Skeletal muscle cell (primary cell): ENCODE data around the gene PIGZ.
A peak's percentile ranks its signal among the peaks of the same experiment; 100 is the strongest.

ENCODE experiments used
- DNase-seq: peaks from one replicate; pipeline ENCODE4 v3.0.0-alpha.2; 2010; ENCODE audit warnings: low read depth
- H3K4me3 ChIP-seq: 2 replicates; pipeline ENCODE4 v1.5.1; 2011; ENCODE audit warnings: low read depth, mild to moderate bottlenecking, control low read depth, low read length, moderate library complexity

The PIGZ gene, protein sequence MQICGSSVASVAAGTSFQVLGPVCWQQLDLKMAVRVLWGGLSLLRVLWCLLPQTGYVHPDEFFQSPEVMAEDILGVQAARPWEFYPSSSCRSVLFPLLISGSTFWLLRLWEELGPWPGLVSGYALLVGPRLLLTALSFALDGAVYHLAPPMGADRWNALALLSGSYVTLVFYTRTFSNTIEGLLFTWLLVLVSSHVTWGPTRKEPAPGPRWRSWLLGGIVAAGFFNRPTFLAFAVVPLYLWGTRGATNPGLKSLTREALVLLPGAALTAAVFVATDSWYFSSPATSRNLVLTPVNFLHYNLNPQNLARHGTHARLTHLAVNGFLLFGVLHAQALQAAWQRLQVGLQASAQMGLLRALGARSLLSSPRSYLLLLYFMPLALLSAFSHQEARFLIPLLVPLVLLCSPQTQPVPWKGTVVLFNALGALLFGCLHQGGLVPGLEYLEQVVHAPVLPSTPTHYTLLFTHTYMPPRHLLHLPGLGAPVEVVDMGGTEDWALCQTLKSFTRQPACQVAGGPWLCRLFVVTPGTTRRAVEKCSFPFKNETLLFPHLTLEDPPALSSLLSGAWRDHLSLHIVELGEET

DNA sequence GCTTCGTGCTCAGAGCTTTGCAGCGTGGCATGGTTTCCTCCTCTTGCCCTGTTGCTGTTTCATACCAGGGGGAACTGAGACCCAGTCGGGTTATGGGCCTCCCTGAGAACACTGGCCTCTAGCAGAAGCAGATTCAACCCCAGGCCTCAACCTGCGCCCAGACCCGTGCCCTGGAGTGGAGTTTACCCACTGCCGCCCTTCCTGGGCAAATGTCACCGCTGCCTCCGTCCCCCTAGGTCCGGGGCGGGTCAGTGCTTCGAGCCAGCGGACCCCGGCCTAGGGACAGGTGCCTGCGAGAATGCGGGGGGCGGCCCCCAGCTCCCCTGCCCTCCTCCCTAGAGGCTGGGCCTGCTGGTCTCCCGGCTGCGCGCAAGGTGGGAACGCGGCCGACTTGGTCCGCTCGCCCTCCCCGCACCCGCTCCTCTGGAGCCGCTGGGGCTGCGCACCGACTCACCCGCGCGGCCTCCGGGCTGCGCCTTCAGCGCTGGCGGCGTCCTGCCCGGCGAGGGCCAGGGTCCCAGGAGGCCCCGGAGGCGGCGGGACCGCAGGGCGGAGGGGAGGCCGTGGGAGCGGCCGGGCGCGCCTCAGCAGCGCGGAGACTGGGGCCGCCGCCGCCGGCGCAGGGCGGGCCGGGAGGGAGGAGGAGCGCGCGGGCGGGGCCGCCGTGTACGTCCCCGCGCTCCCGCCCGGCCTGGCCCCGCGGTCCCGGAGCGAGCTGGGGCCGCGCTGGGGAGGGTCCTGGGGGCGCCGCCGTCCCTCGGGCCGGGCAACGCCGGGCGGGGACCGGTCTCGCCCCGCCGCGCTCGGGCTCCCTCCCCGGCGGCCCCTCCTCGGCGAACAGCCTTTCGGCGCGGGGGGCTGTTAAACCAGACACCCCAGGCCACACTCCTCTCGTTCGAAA, at the start of gene PIGZ:
Gene PIGZ, minus strand, starts transcription at position 601 of the 901 bp plus-strand sequence. CDS start 16,802 bp downstream, outside the sequence.
- peak within 1 kb of the TSS; percentile 69 for H3K4me3 ChIP-seq
- DNase-seq, result no peak

DNA sequence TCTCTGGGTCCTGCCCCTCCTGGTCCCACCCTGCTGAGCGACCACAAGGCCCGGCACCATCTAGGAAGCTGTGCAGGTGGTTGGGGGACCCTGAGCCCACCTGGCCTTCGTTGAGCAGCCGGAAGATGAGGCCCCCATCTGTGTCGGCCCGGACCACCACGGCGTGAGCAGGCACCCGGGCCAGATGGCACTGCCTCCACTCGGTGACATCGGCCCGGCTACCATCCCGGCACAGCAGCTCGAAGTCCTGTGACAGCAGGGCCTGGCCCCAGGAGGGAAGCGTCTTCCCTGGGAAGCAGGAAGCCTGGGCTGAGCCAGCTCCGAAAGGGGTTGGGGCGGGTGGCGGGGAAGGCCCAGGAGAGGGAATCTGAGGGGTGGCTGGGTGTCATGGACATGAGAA, 48.4 kb upstream of the PIGZ start:
- DNase-seq, result no peak
- H3K4me3 ChIP-seq, result no peak overlapping the region

DNA sequence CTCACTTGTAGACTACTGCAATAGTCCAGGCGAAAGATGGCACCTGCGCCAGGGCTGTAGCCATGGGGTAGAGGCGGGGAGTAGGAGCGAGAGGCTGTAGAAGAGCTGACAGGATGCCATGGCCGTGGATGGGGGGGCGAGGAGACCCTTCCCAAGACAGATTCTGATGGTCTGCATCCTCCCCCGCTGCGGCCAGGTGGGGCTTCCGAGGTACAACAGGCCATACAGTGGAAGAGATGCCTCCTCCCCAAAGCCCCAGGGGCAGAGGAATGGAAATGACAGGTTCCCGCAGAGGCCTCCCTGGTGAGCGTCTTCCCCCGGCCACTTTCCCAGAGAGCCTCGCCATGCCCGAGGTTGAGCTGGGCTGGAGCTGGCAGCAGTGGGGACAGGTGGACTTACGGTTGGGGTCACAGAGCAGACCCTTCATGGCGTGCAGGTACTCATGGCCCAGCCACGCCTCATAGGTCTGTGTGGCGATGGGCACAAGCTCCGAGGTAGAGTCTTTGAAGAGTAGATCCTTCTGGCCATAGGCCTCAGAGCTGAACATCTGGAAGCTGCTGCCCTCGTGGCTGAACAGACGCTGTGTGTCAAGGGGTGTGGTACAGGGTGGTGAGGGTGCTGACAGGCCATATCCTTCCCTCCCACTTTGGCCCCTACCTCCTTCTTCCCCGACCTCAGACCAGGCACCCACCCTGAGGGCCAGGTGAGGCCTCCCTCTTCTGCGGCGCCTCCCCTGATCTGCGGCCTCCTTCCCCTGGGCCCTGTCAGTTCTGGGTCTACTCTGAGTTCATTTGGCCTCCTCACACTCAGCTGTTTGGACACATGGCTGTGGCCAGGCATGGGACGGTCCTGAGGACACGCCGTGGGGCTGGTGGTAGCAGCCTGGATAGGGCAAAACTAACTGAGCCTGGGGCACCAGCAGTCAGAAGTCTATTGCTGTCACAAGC, 47.4 kb upstream of the PIGZ start:
- no peak overlapping the region for H3K4me3 ChIP-seq
- DNase-seq, result no peak

DNA sequence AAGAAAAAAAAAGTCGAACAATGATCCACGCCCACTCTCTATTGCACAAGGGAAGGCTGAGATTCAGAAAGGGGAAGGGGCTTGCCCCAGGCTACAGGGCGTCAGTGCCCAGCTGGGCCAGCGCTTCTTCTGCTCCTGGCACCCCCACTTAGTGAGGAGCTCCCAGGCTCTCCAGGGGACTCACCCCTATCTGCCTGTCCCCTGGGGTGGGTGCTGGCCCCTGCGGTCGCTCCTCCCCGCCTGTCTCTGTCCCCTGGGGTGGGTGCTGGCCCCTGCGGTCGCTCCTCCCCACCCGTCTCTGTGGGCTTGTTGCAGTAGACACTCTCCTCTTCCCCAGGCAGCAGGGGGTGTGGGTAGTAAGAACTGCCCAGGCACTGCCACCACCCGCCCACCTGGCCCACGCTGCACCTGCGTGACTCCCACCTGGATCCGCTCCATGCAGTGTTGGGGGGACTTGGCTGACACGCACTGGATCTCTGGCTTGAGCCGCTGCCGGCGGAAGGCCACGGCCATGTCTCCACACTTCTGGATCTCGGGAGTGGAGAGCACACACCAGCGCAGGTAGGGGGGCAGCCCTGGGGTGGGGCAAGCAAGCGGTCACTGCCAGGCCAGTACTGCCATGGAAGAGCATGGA, 46.4 kb upstream of the PIGZ start:
- H3K4me3 ChIP-seq, result no peak overlapping the region
- DNase-seq, result no peak

DNA sequence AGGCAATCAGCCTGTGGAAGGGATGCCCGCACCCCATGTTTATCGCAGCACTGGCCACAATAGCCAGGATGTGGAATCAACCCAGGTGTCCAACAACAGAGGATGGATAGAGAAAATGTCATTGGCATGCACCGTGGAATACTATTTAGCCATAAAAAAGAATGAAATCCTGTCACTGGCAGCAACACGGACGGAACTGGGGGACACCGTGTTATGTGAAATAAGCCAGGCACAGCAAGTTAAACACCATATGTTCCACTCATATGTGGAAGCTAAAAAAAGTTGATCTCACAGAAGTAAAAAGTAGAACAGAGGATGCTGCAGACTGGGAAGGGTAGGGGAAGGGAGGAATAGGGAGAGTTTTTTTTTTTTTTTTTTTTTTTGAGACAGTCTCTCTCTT, 45.4 kb upstream of the PIGZ start:
- no peak for DNase-seq
- H3K4me3 ChIP-seq, result no peak overlapping the region

DNA sequence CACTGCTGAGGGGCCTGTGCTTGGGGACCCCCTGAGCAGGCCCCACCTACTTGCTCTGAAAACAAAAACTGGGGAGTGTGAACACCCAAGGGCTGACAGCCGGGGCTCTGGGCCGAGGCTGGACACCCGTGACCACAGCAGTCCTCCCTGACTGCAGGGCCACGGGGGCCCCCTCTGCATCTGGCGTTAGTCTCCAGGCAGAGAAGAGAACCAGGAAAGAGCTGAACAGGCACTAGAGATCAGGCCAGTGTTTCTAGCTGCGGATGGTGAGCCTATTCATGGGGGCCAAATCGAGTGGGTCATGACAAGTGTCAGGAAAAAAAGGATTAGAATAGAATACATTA, 43.9 kb upstream of the PIGZ start:
- DNase-seq, result no peak
- H3K4me3 ChIP-seq, result no peak overlapping the region

DNA sequence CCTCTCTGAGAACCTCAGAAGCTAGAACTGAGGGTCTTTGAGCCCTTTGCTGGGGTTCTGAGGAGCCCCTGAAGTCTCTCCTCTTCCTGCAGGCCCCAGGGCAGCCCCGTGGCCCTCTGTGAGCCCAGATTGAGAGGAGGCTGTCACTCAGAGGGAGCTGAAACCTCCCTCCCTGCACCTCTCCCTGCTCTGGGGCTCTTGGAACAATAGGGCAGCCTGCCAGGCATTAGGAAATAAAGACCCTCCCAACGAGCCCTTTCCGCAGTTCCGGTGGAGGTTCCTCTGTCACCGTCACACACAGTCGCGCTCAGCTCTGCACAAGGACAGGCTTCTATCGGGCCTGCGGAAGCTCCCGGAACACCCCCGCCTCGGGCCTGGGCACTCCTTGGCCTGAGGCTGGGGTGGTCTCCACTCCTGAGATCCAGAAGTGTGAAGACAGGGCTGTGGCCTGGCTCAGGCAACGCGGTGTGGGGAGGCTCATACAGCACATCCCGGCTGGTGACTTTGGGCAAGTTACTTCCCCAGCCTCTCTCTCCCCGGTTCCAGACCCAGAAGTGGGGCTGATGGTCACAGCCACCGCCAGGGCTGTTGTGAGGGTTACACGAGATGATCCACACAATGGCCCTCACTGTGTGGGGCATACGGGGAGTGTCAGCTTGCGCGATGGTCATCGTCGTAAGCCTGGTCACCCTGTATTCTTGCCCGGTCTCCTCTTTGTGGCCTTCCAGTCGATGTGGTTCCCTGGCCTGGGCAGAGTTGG, 43.3 kb upstream of the PIGZ start:
- DNase-seq, result no peak
- no peak overlapping the region for H3K4me3 ChIP-seq

DNA sequence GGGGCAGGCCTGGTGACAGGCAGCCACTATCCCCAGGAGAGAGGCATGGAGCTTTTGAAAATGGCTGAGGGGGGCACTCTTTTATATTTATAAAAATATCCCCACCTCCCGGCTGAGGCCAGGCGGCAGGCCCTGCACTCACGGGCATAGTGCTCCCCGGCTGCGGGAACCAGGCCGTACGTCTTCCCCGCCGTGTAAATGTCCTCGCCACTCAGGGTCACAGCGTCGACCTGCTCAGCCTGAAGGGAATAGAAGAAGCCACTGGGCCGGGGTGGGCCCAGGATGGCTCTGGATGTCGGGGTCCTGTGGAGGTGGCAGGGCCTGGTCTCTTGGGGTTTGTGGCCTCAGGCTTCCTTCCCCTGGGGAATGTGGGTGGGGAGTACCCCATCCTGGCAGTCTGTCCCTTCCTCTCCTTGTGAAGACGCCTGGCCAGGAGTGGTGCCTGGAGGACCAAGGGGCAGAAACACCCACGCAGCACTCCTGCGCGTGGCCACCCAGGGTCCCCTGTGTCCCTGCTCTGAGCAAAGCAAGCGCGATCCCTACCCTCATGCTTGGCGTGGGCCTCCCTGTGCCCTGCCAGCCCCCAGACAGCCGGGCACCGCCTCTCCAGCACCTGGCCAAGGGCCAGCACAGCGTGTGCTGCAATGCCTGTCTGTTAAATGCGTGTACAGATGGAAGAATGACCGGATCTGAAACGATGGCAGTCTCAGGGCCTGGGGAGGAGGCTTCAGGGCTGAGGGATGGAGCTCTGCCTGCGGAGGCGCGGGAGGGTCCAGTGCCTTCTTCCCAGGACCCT, 42.1 kb upstream of the PIGZ start:
- H3K4me3 ChIP-seq, result no peak overlapping the region
- no peak for DNase-seq

DNA sequence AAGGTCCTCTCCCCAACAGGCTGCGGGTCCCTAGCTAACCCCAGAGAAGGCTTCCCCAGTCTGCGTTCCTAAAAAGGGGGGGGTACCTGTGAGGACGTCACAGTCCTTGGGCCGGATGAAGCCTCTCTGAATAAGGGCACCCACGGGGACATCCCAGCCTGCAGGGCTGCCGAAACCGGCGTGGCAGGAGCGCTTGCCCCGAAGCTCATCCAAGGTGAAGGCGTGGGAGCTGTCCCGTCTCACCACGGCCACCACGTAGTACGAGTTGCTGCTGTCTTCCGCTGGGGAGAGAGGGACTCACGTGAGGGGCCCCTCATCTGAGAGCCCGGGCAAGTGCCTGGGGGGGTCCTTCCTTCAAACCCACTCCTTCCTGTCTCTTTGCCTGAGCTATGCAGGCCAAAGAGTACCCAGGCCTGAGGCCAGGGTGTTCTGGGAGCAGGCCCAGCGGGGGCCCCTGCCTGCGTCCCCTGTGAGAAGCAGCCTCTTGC, 40.9 kb upstream of the PIGZ start:
- no peak overlapping the region for H3K4me3 ChIP-seq
- DNase-seq, result no peak

DNA sequence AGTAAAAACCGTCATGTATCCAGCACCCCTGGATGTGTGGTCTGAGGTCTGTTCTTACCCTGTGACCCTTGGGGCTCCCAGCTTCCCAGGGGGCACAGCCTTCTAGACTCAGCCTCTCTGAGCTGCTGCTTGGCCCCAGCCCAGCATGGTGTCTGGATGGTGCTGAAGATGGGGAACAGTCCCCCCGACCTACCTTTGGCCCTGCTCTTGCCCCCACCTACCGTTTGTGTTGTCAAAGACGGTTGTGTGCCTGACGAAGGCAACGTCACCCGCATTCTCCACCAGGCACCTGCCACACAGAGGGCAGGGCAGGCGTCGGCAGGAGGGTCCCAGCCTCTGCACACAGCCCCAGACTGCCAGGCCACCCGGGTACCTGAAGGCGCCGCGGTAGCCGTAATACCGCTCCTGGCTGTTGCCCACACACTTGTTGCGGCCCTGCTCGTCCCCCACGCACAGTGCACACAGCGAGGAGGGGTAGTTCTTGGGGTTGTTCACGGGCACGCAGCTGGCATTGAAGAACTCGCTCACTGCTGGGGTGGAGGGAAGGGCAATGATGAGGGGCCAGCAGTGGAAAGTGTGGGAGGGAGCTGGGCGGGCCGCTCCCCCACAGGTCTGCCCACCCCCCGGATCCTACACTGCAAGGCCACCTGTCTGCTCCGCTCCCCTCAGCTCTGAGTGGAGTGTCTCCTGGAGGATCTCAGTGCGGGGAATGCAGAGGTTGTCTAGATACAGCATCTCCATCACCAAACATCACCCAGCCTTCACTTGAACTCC, 40.0 kb upstream of the PIGZ start:
- no peak for DNase-seq
- no peak overlapping the region for H3K4me3 ChIP-seq

DNA sequence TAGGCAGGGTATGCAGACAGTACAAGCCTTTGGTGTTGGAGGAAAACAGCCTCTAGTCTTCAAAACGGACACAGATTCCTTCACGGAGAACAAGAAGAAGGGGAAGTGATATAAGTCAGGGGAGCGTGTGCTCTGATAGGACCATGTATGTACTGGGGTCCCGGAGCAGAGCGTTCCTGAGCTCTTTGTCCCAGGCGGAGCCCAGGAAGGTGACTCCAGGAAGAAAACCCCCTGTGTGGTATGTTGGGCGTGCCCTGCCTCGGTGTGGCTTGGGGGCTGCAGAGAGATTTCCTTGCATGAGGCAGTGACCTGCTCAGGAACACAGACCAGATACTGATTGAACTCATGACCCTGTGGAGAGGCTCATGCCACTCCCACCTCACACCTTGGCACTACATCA, 39.3 kb upstream of the PIGZ start:
- H3K4me3 ChIP-seq, result no peak overlapping the region
- no peak for DNase-seq

DNA sequence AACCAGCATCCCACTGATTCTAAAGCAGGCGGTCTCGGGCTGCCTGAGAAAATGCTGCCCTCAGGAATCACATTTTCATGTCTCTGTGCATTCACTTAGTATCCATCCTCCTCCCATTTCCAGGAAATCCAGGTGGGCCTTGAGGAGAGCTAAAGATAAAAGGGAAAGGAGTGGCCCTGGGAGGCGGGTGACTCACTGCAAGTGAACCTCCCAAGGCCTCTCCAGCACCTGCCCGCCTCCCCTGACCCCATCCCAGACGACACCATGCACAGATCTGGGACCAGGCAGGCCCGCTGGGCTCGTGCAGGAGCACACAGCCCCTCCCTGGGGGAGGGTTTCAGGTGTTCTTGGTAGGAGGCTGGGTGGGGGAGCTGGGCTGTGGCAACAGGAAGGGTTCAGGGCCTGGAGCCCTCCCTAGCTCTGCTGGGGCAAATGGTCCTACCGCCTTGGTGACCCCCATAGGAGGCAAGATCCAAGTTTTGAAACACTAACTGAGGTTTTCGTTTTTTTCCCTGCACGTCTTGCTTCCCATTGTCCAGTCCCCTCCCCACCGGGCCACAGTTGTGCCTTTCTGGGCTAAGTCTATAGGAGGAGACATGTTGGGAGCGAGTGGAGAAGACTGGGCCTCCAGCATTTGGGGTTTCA, 38.8 kb upstream of the PIGZ start:
- DNase-seq, result no peak
- H3K4me3 ChIP-seq, result no peak overlapping the region

DNA sequence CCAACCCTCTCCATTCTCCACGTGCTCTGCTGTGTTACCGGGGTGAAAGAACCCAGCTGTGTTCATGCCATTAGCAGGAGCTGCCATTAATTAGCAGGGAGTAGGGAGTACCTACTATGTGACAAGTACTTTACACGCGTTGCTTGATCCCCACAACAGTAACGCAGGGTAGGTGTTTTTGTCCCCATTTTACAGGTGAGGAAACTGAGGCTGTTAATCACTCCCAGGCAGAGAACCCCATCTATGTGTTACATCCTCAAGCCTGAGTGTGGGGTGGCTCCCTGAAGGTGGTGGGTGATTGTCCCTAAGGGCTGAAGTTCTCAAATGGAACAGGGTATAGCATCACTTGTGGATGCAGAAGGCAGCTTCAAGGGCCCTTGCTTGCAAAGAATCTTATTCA, 38.2 kb upstream of the PIGZ start:
- H3K4me3 ChIP-seq, result no peak overlapping the region
- DNase-seq, result no peak

DNA sequence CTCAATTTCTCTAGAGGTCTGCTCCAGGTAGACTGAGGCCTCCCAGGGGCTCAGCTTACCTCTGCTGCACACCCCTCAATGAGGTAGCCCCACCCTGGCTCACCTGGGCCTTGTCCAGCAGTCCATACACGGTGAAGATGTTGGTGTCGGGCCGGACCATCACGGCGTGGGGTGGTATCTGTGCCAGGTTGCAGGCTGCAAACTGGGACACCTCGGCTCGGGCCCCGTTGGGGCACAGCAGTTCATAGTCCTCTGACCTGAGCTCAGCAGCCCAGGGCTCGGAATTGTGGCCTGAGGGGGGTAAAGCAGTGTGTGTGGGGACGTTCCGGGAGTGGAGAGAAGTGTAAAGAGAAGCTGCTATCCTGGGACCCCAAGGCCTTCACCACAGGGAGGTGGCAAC, 37.8 kb upstream of the PIGZ start:
- H3K4me3 ChIP-seq, result no peak overlapping the region
- DNase-seq, result no peak

DNA sequence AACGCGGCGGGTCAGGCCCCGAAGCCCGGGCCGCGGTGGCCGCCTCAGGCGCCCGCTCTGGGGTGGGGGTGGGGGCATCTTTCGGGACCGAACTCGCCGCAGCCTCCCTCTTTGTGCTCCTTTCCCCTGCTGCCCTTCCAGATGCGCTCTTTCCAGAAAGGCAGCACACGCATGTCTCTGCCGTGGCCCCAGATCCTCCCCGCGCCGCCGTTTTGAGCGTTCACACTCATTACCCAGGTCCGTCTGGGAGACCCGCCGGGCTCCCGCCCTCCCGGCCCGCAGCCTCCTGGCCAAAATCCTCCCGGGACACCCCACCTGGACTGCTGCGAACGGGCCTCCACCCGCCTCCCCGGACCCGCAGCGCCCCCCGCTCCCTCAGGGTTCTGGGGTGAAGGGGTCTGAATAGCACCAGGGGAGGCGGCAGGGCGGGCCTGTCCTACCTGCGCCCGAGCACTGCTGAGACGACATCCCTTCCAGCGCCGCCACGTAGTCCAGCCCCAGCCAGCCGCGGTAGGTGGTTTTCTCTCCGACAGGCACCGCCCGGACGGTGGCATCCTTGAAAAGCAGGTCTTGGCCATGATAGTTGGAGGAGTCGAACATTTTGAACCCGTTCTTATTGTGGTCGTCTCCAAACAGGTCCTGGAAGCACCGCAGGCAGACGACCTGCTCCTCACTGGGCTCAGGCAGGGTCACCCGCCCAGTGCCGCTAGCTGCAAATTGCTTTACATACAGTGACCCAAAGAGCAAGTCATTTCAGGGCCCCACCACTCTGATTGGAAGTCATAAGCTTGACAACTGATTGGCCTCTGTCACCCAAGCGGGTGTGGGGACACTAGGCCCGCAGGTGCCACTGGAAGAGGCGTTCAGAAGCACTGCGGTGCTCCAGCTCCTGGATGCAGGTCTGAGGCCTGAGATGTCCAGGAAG, 35.1 kb upstream of the PIGZ start:
- H3K4me3 ChIP-seq, result peak overlapping the region; percentile 60
- no peak for DNase-seq
